OCI-LY3 (cell line): Measurements from ENCODE around the gene TP63.

Experiments used
- EZH2phosphoT487 ChIP-seq: fragments of 200-600 bp; shearing (Covaris generic); IDR thresholded peaks from 2 replicates; pipeline ENCODE4 v1.6.1; 2018; ENCODE audit warnings: antibody characterized with exemption, mixed run types, low read depth
- TF ChIP-seq, protein P1 (sequence below): fragments of 200-600, 300-600 bp; sonication (generic); IDR thresholded peaks from 2 replicates; pipeline ENCODE4 v1.5.1; 2014; ENCODE audit warnings: antibody characterized with exemption, low read length, low read depth

DNA sequence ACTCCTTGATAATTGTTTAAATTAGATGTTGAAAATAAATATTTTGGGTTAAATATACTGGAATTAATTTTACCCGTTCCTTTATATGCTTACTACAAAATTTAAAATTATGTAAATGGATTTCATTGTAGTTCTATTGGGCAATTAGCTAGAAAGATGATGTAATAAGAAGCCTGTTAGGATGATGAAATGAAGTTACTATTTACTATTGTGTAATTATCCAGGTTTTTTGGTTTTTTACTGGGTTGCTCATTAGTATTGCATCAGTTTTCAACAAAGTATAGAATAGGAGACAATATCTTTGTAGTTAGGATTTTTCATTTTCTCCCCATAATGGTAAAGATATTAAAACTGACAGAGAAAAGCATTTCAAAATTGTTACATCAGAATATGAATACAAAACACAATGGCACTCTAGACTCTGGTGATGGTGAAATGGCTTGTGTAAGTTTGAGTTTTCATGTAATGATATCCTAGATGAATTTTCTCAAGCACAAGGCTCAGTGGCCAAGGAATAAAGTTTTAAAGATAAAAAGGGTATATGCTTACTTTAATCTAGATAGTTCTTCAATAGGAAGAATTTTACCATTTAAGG is 267.5 kb downstream of the TP63 start:
- TF ChIP-seq, protein P1, sequence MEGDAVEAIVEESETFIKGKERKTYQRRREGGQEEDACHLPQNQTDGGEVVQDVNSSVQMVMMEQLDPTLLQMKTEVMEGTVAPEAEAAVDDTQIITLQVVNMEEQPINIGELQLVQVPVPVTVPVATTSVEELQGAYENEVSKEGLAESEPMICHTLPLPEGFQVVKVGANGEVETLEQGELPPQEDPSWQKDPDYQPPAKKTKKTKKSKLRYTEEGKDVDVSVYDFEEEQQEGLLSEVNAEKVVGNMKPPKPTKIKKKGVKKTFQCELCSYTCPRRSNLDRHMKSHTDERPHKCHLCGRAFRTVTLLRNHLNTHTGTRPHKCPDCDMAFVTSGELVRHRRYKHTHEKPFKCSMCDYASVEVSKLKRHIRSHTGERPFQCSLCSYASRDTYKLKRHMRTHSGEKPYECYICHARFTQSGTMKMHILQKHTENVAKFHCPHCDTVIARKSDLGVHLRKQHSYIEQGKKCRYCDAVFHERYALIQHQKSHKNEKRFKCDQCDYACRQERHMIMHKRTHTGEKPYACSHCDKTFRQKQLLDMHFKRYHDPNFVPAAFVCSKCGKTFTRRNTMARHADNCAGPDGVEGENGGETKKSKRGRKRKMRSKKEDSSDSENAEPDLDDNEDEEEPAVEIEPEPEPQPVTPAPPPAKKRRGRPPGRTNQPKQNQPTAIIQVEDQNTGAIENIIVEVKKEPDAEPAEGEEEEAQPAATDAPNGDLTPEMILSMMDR, result no peak
- TF ChIP-seq EZH2phosphoT487, result no peak
